Gastrocnemius medialis (tissue), 4 donors: ENCODE measurements around the gene DGKG.

ENCODE experiments used
- CTCF ChIP-seq, 5 experiments: fragments of 450-650 bp in 3 of 5; fragments of 200-600 bp in 2 of 5; sonication (generic) in 2 of 5; IDR thresholded peaks in 4 of 5; conservative IDR thresholded peaks in 1 of 5; 1 replicate in 4 of 5; 2 replicates in 1 of 5; pipeline ENCODE4 v1.5.1; 2016 to 2019; ENCODE audit warnings: antibody characterized with exemption in 5 of 5, mild to moderate bottlenecking in 3 of 5, moderate library complexity in 3 of 5
- POLR2A ChIP-seq, 2 donors: fragments of 450-650 bp; IDR thresholded peaks; one replicate each; pipeline ENCODE4 v1.6.1; 2017; ENCODE audit warnings: antibody characterized with exemption in 2 of 2, mild to moderate bottlenecking in 2 of 2, moderate library complexity in 2 of 2

GRCh38 chr3:186208296-186208989 is 153.6 kb downstream of the DGKG start:
- TF ChIP-seq CTCF (IDR thresholded peaks at IDR 0.05 in 4 of 5, conservative IDR thresholded peaks at IDR 0.05 in 1 of 5) (no peak), POLR2A (IDR thresholded peaks at IDR 0.05) (no peak)
